LNCAP (cell line): Measurements from ENCODE around the gene CAMTA1.

Experiments
- TF ChIP-seq, protein P1 (sequence below): fragments of 450-650 bp; IDR thresholded peaks from 2 replicates; pipeline ENCODE4 v1.5.1; 2017; ENCODE audit warnings: mild to moderate bottlenecking

Gene CAMTA1

GRCh38 chr1:6795661-6796060 lies 10.4 kb downstream of the CAMTA1 start:
- TF ChIP-seq, protein P1, sequence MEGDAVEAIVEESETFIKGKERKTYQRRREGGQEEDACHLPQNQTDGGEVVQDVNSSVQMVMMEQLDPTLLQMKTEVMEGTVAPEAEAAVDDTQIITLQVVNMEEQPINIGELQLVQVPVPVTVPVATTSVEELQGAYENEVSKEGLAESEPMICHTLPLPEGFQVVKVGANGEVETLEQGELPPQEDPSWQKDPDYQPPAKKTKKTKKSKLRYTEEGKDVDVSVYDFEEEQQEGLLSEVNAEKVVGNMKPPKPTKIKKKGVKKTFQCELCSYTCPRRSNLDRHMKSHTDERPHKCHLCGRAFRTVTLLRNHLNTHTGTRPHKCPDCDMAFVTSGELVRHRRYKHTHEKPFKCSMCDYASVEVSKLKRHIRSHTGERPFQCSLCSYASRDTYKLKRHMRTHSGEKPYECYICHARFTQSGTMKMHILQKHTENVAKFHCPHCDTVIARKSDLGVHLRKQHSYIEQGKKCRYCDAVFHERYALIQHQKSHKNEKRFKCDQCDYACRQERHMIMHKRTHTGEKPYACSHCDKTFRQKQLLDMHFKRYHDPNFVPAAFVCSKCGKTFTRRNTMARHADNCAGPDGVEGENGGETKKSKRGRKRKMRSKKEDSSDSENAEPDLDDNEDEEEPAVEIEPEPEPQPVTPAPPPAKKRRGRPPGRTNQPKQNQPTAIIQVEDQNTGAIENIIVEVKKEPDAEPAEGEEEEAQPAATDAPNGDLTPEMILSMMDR, result no peak

DNA sequence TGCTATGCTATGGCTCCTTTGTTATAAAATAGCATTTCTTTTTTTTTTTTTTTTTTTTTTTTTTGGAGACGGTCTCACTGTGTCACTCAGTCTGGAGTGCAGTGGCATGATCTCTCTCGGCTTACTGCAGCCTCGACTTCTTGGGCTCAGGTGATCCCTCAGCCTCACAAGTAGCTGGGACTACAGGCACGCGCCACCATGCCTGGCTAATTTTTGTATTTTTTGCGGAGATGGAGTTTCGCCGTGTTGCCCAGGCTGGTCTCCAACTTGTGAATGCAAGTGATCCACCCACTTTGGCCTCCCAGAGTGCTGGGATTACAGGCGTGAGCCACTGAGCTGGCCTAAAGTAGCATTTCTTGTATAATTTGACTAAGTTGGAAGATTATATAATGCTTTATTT lies 10.8 kb downstream of the CAMTA1 start:
- TF ChIP-seq, protein P1, result no peak

GRCh38 chr1:6799499-6799898 lies 14.2 kb downstream of the CAMTA1 start:
- TF ChIP-seq, protein P1, result no peak

DNA sequence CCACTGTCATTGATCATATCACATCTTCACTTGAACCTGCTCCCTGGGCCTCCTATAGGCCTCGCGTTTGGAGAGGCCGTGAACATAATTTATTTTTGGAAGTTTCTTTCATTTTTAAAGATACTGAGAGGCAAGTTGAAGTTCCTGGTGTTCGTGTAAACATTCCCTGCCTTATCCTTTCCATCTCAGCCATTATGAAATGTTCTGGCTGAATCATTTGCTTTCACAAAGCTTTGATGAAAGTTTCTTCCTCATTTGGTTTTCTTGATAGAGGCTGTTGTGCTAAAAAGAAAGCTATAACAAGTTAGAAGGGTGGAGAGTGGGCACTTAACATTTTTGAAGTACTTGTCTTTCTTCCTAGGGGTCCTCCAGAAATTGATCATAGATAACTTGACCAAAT lies 15.5 kb downstream of the CAMTA1 start:
- TF ChIP-seq, protein P1, result no peak

GRCh38 chr1:6801199-6801598 lies 15.9 kb downstream of the CAMTA1 start:
- TF ChIP-seq, protein P1, result no peak

GRCh38 chr1:6801966-6802365 lies 16.7 kb downstream of the CAMTA1 start:
- TF ChIP-seq, protein P1, result no peak

DNA sequence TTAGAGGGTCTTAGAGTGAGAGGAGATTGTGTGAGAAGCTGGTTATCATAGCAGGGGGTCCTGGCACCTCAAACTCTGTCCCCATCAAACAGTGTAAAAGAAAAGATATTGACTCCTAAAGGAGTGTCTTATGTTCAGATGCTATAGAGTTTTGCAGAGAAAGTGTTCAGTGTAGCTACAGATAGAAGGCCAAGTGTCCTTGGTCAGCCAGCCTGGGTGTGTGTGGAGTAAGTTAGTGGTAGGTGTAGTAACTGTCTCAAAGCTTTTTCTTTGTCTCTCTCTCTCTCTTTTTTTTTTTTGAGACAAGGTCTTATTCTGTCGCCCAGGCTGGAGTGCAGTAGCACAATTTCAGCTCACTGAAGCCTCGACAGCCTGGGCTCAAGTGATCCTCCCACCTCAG lies 17.2 kb downstream of the CAMTA1 start:
- TF ChIP-seq, protein P1, result no peak

- TF ChIP-seq, protein P1, result no peak
Measured at GRCh38 chr1:6802893-6803292, 17.6 kb downstream of the CAMTA1 start.
